ENCODE results near the gene RIMBP2. TPM values are rescaled to one million over a fixed set of nuclear protein-coding genes. Genes with fewer than 3 reads are reported as not detected.

The RIMBP2 gene
- total and polyA plus RNA-seq, 9 of the 15 experiments (the other 6 are each of a cell fraction or from before 2014, with no cell fraction given), result not detected

DNA sequence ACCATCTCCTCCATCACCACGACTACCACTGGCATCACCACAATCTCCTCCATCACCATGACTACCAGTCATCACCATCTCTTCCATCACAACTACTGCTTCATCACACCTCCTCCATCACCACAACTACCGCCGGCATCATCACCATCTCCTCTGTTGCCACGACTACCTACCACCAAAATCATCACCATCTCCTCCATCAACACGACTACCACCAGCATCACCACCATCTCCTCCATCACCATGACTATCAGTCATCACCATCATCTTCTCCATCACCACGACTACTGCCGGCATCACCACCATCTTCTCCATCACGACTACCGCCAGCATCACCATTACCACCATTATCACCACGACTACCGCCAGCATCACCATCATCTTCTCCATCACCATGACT lies 89.5 kb downstream of the RIMBP2 start:
- Histone ChIP-seq H3K27ac (ENCODE audit: extremely low read depth, low read depth, low read length) (no peak overlapping the region), H3K9me1 (ENCODE audit: control insufficient read depth, insufficient read depth, low read length) (no peaks in the 10 kb centered on the region), H3K4me1 (replicated peaks in 1 of 2; ENCODE audit: control insufficient read depth in 2 of 2, insufficient read depth in 2 of 2, low read length in 2 of 2) (no peaks in the 10 kb centered on the region), H3K9me3 (replicated peaks; ENCODE audit: control insufficient read depth, insufficient read depth, low read depth, low read length) (no peaks in the 10 kb centered on the region), H4K20me1 (replicated peaks; ENCODE audit: control insufficient read depth, insufficient read depth, low read length) (no peaks in the 10 kb centered on the region; the same call in 1 of the 2 replicates), H3K4me3 (no peak overlapping the region), H2AFZ (ENCODE audit: low read depth, low read length) (no peak overlapping the region), H3K9ac (ENCODE audit: insufficient read depth in 1 of 2, low read depth in 2 of 2, low read length in 2 of 2) (no peak overlapping the region), H3K79me2 (ENCODE audit: control insufficient read depth, insufficient read depth, low read length) (no peaks in the 10 kb centered on the region), H3K36me3 (ENCODE audit: control insufficient read depth, insufficient read depth, low read length) (no peaks in the 10 kb centered on the region), H3K4me2 (ENCODE audit: insufficient read depth, low read length) (no peak overlapping the region), H3K27me3 (ENCODE audit: control insufficient read depth in 2 of 2, insufficient read depth in 2 of 2, low read length in 2 of 2) (peaks cover 0 to 9% of the 10 kb centered on the region in 2 experiments; a peak in 2 of 5 replicates)
- TF ChIP-seq KDM1A (IDR thresholded peaks at IDR 0.05) (peak; percentile 37 to 65; a peak in 3 of 4 replicates), RFX1 (IDR thresholded peaks at IDR 0.05) (peak; percentile 42; the same call in 1 of the 2 replicates), ELF4 (CRISPR knock-in tag; IDR thresholded peaks at IDR 0.05) (no peak), POU5F1 (IDR thresholded peaks at IDR 0.05; ENCODE audit: borderline replicate concordance, low read depth, low read length, partially characterized antibody) (no peak), NUFIP1 (IDR thresholded peaks at IDR 0.05; ENCODE audit: partially characterized antibody) (no peak), SMAD4 (CRISPR knock-in tag; conservative IDR thresholded peaks at IDR 0.05) (no peak), ZNF133 (CRISPR knock-in tag; IDR thresholded peaks at IDR 0.05) (no peak), ZNF699 (CRISPR knock-in tag; IDR thresholded peaks at IDR 0.05; ENCODE audit: insufficient replicate concordance) (no peak), SMC3 (conservative IDR thresholded peaks at IDR 0.05; ENCODE audit: insufficient read depth, low read depth, low read length) (no peak)
- TF ChIP-seq, protein P1, sequence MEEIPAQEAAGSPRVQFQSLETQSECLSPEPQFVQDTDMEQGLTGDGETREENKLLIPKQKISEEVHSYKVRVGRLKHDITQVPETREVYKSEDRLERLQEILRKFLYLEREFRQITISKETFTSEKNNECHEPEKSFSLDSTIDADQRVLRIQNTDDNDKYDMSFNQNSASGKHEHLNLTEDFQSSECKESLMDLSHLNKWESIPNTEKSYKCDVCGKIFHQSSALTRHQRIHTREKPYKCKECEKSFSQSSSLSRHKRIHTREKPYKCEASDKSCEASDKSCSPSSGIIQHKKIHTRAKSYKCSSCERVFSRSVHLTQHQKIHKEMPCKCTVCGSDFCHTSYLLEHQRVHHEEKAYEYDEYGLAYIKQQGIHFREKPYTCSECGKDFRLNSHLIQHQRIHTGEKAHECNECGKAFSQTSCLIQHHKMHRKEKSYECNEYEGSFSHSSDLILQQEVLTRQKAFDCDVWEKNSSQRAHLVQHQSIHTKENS (CRISPR knock-in tag; IDR thresholded peaks at IDR 0.05), result no peak
- TF ChIP-seq, protein P2, sequence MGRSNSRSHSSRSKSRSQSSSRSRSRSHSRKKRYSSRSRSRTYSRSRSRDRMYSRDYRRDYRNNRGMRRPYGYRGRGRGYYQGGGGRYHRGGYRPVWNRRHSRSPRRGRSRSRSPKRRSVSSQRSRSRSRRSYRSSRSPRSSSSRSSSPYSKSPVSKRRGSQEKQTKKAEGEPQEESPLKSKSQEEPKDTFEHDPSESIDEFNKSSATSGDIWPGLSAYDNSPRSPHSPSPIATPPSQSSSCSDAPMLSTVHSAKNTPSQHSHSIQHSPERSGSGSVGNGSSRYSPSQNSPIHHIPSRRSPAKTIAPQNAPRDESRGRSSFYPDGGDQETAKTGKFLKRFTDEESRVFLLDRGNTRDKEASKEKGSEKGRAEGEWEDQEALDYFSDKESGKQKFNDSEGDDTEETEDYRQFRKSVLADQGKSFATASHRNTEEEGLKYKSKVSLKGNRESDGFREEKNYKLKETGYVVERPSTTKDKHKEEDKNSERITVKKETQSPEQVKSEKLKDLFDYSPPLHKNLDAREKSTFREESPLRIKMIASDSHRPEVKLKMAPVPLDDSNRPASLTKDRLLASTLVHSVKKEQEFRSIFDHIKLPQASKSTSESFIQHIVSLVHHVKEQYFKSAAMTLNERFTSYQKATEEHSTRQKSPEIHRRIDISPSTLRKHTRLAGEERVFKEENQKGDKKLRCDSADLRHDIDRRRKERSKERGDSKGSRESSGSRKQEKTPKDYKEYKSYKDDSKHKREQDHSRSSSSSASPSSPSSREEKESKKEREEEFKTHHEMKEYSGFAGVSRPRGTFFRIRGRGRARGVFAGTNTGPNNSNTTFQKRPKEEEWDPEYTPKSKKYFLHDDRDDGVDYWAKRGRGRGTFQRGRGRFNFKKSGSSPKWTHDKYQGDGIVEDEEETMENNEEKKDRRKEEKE (IDR thresholded peaks at IDR 0.05; ENCODE audit: borderline replicate concordance in 1 of 2, control insufficient read depth in 1 of 2, low read depth in 2 of 2, low read length in 1 of 2), result no peak
- TF ChIP-seq, protein P3, sequence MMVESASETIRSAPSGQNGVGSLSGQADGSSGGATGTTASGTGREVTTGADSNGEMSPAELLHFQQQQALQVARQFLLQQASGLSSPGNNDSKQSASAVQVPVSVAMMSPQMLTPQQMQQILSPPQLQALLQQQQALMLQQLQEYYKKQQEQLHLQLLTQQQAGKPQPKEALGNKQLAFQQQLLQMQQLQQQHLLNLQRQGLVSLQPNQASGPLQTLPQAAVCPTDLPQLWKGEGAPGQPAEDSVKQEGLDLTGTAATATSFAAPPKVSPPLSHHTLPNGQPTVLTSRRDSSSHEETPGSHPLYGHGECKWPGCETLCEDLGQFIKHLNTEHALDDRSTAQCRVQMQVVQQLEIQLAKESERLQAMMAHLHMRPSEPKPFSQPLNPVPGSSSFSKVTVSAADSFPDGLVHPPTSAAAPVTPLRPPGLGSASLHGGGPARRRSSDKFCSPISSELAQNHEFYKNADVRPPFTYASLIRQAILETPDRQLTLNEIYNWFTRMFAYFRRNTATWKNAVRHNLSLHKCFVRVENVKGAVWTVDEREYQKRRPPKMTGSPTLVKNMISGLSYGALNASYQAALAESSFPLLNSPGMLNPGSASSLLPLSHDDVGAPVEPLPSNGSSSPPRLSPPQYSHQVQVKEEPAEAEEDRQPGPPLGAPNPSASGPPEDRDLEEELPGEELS (CRISPR knock-in tag; IDR thresholded peaks at IDR 0.05; ENCODE audit: borderline replicate concordance), result no peak
- TF ChIP-seq, protein P4, sequence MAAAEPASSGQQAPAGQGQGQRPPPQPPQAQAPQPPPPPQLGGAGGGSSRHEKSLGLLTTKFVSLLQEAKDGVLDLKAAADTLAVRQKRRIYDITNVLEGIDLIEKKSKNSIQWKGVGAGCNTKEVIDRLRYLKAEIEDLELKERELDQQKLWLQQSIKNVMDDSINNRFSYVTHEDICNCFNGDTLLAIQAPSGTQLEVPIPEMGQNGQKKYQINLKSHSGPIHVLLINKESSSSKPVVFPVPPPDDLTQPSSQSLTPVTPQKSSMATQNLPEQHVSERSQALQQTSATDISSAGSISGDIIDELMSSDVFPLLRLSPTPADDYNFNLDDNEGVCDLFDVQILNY (CRISPR knock-in tag; IDR thresholded peaks at IDR 0.05), result no peak
- no peak for ATAC-seq
- no peak for DNase-seq (ENCODE audit: extremely low read depth in 1 of 4, low spot score in 3 of 4)
- in situ Hi-C loops (cut with MboI) (no loop called here), intact Hi-C loops (cut with micrococcal nuclease) (no loop called here)
- FAIRE-seq, result no peak
- 1% methylated on average over 10 of the region's 11 CpGs for WGBS (ENCODE audit: insufficient coverage, low coverage, missing lambda C conversion rate)
- ChIA-PET CTCF (ENCODE audit: low intra/inter-chr PET ratio) (no interaction called here), POLR2A (no interaction called here)
- no TSS peak for BruUV-seq (replicated peaks)

Data from K562 (cell line).